ENCODE results near the gene LATS2.

Gene LATS2

DNA sequence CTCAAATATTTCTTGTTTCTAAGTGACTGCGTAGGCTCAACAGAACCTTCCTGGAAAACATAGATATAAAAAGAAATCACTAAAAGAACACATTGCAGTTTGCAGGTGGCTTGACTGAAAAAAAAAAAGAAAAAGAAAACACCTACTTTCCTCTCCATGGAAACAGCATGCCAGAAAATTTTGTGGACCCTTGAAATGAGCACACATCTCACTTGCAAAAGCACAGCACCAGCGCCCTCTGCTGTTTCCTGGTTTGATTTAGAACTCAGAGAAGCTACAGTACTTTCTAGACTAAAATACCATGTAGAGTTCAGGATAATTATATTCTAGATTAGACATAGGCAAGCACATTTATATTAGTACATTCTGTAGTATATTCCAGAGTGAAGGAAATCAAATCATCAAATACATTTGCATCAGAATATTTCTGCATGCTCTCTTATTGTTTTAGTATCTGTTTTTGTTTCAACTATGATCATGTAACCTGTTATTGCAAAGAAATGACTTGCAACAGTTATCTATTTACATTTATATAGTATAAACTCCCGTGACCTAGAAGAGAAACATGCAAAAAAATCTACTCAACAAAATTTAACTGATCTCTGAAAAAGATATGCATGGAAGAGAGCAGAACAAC is 136.5 kb downstream of the LATS2 start:
- Histone ChIP-seq H3K36me3 (replicated peaks; ENCODE audit: low read depth, low read length) (no peaks in the 10 kb centered on the region), H3K27ac (ENCODE audit: low read length) (no peak overlapping the region), H3K4me2 (ENCODE audit: low read length) (no peak overlapping the region), H3K79me2 (ENCODE audit: low read length) (no peaks in the 10 kb centered on the region), H3K9me3 (ENCODE audit: insufficient read depth, low read length) (no peaks in the 10 kb centered on the region), H4K20me1 (ENCODE audit: insufficient read depth, low read length) (no peaks in the 10 kb centered on the region), H3K9ac (ENCODE audit: low read length) (no peak overlapping the region), H2AFZ (ENCODE audit: low read depth, low read length) (no peak overlapping the region), H3K27me3 (ENCODE audit: low read depth, low read length) (no peaks in the 10 kb centered on the region), H3K4me1 (ENCODE audit: low read length) (0 out of 2 replicates have a peak, but pooled peaks cover 2% of the 10 kb centered on the region), H3K4me3 (ENCODE audit: low read length) (no peak overlapping the region)
- TF ChIP-seq, protein P1, sequence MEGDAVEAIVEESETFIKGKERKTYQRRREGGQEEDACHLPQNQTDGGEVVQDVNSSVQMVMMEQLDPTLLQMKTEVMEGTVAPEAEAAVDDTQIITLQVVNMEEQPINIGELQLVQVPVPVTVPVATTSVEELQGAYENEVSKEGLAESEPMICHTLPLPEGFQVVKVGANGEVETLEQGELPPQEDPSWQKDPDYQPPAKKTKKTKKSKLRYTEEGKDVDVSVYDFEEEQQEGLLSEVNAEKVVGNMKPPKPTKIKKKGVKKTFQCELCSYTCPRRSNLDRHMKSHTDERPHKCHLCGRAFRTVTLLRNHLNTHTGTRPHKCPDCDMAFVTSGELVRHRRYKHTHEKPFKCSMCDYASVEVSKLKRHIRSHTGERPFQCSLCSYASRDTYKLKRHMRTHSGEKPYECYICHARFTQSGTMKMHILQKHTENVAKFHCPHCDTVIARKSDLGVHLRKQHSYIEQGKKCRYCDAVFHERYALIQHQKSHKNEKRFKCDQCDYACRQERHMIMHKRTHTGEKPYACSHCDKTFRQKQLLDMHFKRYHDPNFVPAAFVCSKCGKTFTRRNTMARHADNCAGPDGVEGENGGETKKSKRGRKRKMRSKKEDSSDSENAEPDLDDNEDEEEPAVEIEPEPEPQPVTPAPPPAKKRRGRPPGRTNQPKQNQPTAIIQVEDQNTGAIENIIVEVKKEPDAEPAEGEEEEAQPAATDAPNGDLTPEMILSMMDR (IDR thresholded peaks at IDR 0.05; ENCODE audit: low read depth, low read length): peak; percentile 95
- TF ChIP-seq EZH2phosphoT487 (IDR thresholded peaks at IDR 0.05; ENCODE audit: low read depth): no peak

DNA sequence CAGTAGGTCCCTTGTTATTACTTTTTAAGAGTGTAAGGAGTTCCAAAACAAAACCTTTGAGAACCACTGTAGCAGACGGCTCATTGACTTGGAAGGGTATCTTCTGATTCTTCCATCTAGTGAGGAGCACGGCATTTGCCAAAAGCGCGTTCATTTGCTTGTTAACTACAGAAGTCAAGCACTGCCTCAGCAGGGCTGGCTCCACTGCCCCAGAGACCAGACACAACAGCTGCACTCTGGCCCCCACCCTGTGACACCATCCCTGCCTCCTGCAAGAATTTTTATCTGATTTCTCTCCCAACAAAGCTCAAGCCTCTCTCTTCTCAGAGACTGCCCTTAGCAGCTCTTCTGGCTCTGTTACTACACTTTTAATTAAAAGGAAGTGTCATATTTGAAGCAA is 138.1 kb downstream of the LATS2 start:
- H2AFZ ChIP-seq (ENCODE audit: low read depth, low read length): no peak overlapping the region
- no peaks in the 10 kb centered on the region for H3K9me3 ChIP-seq (ENCODE audit: insufficient read depth, low read length)
- H3K79me2 ChIP-seq (ENCODE audit: low read length): no peaks in the 10 kb centered on the region
- H3K9ac ChIP-seq (ENCODE audit: low read length): no peak overlapping the region
- no peak overlapping the region for H3K4me2 ChIP-seq (ENCODE audit: low read length)
- TF ChIP-seq, protein P1 (IDR thresholded peaks at IDR 0.05; ENCODE audit: low read depth, low read length): no peak
- no peak for TF ChIP-seq EZH2phosphoT487 (IDR thresholded peaks at IDR 0.05; ENCODE audit: low read depth)
- no peaks in the 10 kb centered on the region for H3K36me3 ChIP-seq (replicated peaks; ENCODE audit: low read depth, low read length)
- 0 out of 2 replicates have a peak, but pooled peaks cover 2% of the 10 kb centered on the region for H3K4me1 ChIP-seq (ENCODE audit: low read length)
- no peaks in the 10 kb centered on the region for H3K27me3 ChIP-seq (ENCODE audit: low read depth, low read length)
- H4K20me1 ChIP-seq (ENCODE audit: insufficient read depth, low read length): no peaks in the 10 kb centered on the region
- no peak overlapping the region for H3K4me3 ChIP-seq (ENCODE audit: low read length)
- H3K27ac ChIP-seq (ENCODE audit: low read length): no peak overlapping the region
